Heart left ventricle (tissue), 13 donors: ENCODE data around the gene WFDC2.

Experiments
- CTCF ChIP-seq, 12 donors: fragments of 200-600 bp; sonication (generic) in 4 of 12; IDR thresholded peaks; one replicate each; pipeline versions ENCODE4 v1.5.0 to v1.8.0; 2018 to 2022; ENCODE audit warnings: antibody characterized with exemption in 12 of 12, mild to moderate bottlenecking in 5 of 12
- POLR2A ChIP-seq, 2 donors: fragments of 450-650 bp; IDR thresholded peaks; one replicate each; pipeline ENCODE4 v1.6.1; 2017; ENCODE audit warnings: antibody characterized with exemption in 2 of 2, mild to moderate bottlenecking in 2 of 2, moderate library complexity in 2 of 2
- donor health status: ischemic (EF 13 %, LVEDD 7.1; RV severe dilation, severe dysfunction).
- donor health status: DM: no; HTN: yes; CAD: no.
- donor health status: DM: no; HTN: no; CAD: no.
- donor health status: ischemic (EF 25% LVEDD 6.9; RV normal size, moderate dysfunction).
- donor health status: ischemic (EF 25% LVEDD 5.7; RV mildly dilated, moderate dysfunction).
- donor health status: ischemic (EF 35%, LVEDD 5.7; RV mildly dilated, moderate dysfunction).
- donor health status: nonischemic (EF 11% LVEDD 7.7; RV severe dilation, severe dysfunction).
- donor health status: DM: yes; HTN: yes; CAD: no.
- donor health status: PGD.
- donor health status: ischemic (EF 29% LVEDD 5.4; RV normal size, mild dysfunction).
- donor health status: nonischemic (EF 23%, LVEDD 6.1; RV moderate dilation, normal function).

- TF ChIP-seq CTCF (IDR thresholded peaks at IDR 0.05) (no peak), POLR2A (IDR thresholded peaks at IDR 0.05) (no peak)
Measured at GRCh38 chr20:45497971-45498494, 28.5 kb downstream of the WFDC2 start.
